Caki2 (cell line): ENCODE data around the gene DNAJC9. TPM values are rescaled to one million over a fixed set of nuclear protein-coding genes. Genes with fewer than 3 reads are reported as not detected.
A peak's percentile ranks its signal among the peaks of the same experiment; 100 is the strongest.

Experiments
- DNase-seq: peaks from one replicate; pipeline ENCODE4 v3.0.0-alpha.2; 2015; ENCODE audit warnings: low read depth
- in situ Hi-C: cut with HindIII; loops from 2 replicates; pipeline ENCODE4 v1.10.0; 2016; ENCODE audit warnings: low sequenced_read_pairs, low pct_unique_long_range_greater_than_20kb, mixed read lengths
- total RNA-seq: library from RNA; depleted of rRNA; stranded (reverse); fragments of >200 nt; shearing (Covaris generic); gene quantifications from 2 replicates; pipeline ENCODE4 v1.2.3, GENCODE V29; 2014; ENCODE audit warnings: low replicate concordance

The DNAJC9 gene
- total RNA-seq, 1 experiment from 2014 or later = 35.6 TPM

- no peak for DNase-seq
- in situ Hi-C loops = no loop called here
These were observed 771 bp downstream of the DNAJC9 start for GRCh38 chr10:73246322-73246645.

GRCh38 chr10:73244866-73245477 is 2.1 kb downstream of the DNAJC9 start:
- no peak for DNase-seq
- in situ Hi-C loops = no loop called here

- in situ Hi-C loops = no loop called here
- no peak for DNase-seq
These were observed 7.1 kb downstream of the DNAJC9 start for GRCh38 chr10:73239908-73240307.

GRCh38 chr10:73238990-73239566 is 8.0 kb downstream of the DNAJC9 start:
- in situ Hi-C loops = no loop called here
- DNase-seq = no peak

GRCh38 chr10:73234695-73235094 is 12.4 kb downstream of the DNAJC9 start:
- no peak for DNase-seq
- in situ Hi-C loops = no loop called here

- no peak for DNase-seq
- in situ Hi-C loops = no loop called here
These were observed 13.2 kb downstream of the DNAJC9 start for GRCh38 chr10:73233883-73234282.

GRCh38 chr10:73232887-73233286 is 14.2 kb downstream of the DNAJC9 start:
- in situ Hi-C loops = no loop called here
- DNase-seq = no peak

GRCh38 chr10:73229567-73229966 is 17.5 kb downstream of the DNAJC9 start:
- DNase-seq = no peak
- in situ Hi-C loops = no loop called here

GRCh38 chr10:73228247-73228646 is 18.8 kb downstream of the DNAJC9 start:
- in situ Hi-C loops = no loop called here
- DNase-seq = no peak

- no peak for DNase-seq
- in situ Hi-C loops = no loop called here
These were observed 20.4 kb downstream of the DNAJC9 start for GRCh38 chr10:73226663-73227062.

- in situ Hi-C loops = no loop called here
These were observed 21.5 kb downstream of the DNAJC9 start for GRCh38 chr10:73225518-73225917.

GRCh38 chr10:73220989-73221388 is 26.1 kb downstream of the DNAJC9 start:
- no peak for DNase-seq
- in situ Hi-C loops = no loop called here

More at GRCh38 chr10:73225518-73225917, 21.5 kb downstream of the DNAJC9 start:
- DNase-seq = no peak

- DNase-seq = no peak
- in situ Hi-C loops = no loop called here
These were observed 27.7 kb downstream of the DNAJC9 start for GRCh38 chr10:73219384-73219783.

- DNase-seq = peak; percentile 12
These were observed 28.4 kb downstream of the DNAJC9 start for GRCh38 chr10:73218431-73219191.

GRCh38 chr10:73217628-73218027 is 29.4 kb downstream of the DNAJC9 start:
- no peak for DNase-seq
- in situ Hi-C loops = no loop called here

More at GRCh38 chr10:73218431-73219191, 28.4 kb downstream of the DNAJC9 start:
- in situ Hi-C loops = no loop called here

GRCh38 chr10:73215749-73216148 is 31.3 kb downstream of the DNAJC9 start:
- in situ Hi-C loops = no loop called here
- no peak for DNase-seq

- DNase-seq = no peak
- in situ Hi-C loops = no loop called here
These were observed 35.8 kb downstream of the DNAJC9 start for GRCh38 chr10:73211106-73211811.

- in situ Hi-C loops = no loop called here
- no peak for DNase-seq
These were observed 36.5 kb downstream of the DNAJC9 start for GRCh38 chr10:73210395-73211105.
